ENCODE measurements around the gene DUSP16. TPM values are rescaled to one million over a fixed set of nuclear protein-coding genes. Genes with fewer than 3 reads are reported as not detected.
"Not testable (repeated sequence)": the region's sequence is repeated elsewhere in the genome, so short reads cannot be mapped to it uniquely, and the experiment has no call there.

Gene DUSP16
- total RNA-seq, 3 donors from 2014 or later (not counting 1 experiment from before 2014, with no cell fraction given), result 6.9 to 19.9 (median 10.0) TPM

GRCh38 chr12:12572659-12573058 lies 10.0 kb upstream of the DUSP16 start:
- Histone ChIP-seq H3K4me1 (ENCODE audit: control insufficient read depth, insufficient read depth, low read length) (no peaks in the 10 kb centered on the region), H3K27ac (ENCODE audit: low read length) (no peak overlapping the region), H3K4me3 (ENCODE audit: low read length) (no peak overlapping the region), H3K9me3 (ENCODE audit: control insufficient read depth, insufficient read depth, low read length) (no peaks in the 10 kb centered on the region), H3K27me3 (ENCODE audit: control insufficient read depth, insufficient read depth, low read length) (no peaks in the 10 kb centered on the region), H3K36me3 (ENCODE audit: control insufficient read depth, insufficient read depth, low read length) (no peaks in the 10 kb centered on the region)
- Mint-ChIP-seq H3K27ac (no peak overlapping the region), H3K36me3 (no peaks in the 10 kb centered on the region), H3K9me3 (no peaks in the 10 kb centered on the region), H3K4me3 (no peak overlapping the region), H3K4me1 (no peaks in the 10 kb centered on the region), H3K27me3 (ENCODE audit: low read depth in 2 of 2) (peaks cover 8 to 11% of the 10 kb centered on the region in 2 donors)
- TF ChIP-seq CTCF (IDR thresholded peaks at IDR 0.05), result no peak
- intact Hi-C loops (cut with micrococcal nuclease), result no loop called here
- ATAC-seq (no peak), DNase-seq (no peak)
- 93% methylated on average over 2 of the region's 3 CpGs for WGBS (ENCODE audit: insufficient coverage)

- H3K9me3 ChIP-seq (ENCODE audit: control insufficient read depth, insufficient read depth, low read length); H3K27me3 ChIP-seq (ENCODE audit: control insufficient read depth, insufficient read depth, low read length); H3K4me1 ChIP-seq (ENCODE audit: control insufficient read depth, insufficient read depth, low read length); H3K27ac Mint-ChIP-seq; H3K4me3 Mint-ChIP-seq; H3K9me3 Mint-ChIP-seq; ATAC-seq; H3K36me3 Mint-ChIP-seq; intact Hi-C loops (cut with micrococcal nuclease); H3K36me3 ChIP-seq (ENCODE audit: control insufficient read depth, insufficient read depth, low read length); H3K27me3 Mint-ChIP-seq (ENCODE audit: low read depth in 2 of 2); H3K27ac ChIP-seq (ENCODE audit: low read length); H3K4me3 ChIP-seq (ENCODE audit: low read length); H3K4me1 Mint-ChIP-seq; DNase-seq: not testable (repeated sequence)
- 96% methylated on average over 19 of the region's 32 CpGs for whole genome bisulfite sequencing (ENCODE audit: insufficient coverage)
These were observed 3.3 kb upstream of the DUSP16 start for GRCh38 chr12:12565971-12566370.

GRCh38 chr12:12564911-12565310 lies 2.2 kb upstream of the DUSP16 start:
- no peak for ATAC-seq
- Histone ChIP-seq H3K36me3 (ENCODE audit: control insufficient read depth, insufficient read depth, low read length) (no peaks in the 10 kb centered on the region), H3K27me3 (ENCODE audit: control insufficient read depth, insufficient read depth, low read length) (no peaks in the 10 kb centered on the region), H3K4me3 (ENCODE audit: low read length) (no peak overlapping the region), H3K27ac (ENCODE audit: low read length) (no peak overlapping the region), H3K4me1 (ENCODE audit: control insufficient read depth, insufficient read depth, low read length) (peaks cover 10% of the 10 kb centered on the region), H3K9me3 (ENCODE audit: control insufficient read depth, insufficient read depth, low read length) (no peaks in the 10 kb centered on the region)
- Mint-ChIP-seq H3K27me3 (ENCODE audit: low read depth in 2 of 2) (peaks cover 3 to 5% of the 10 kb centered on the region in 2 donors), H3K4me1 (peaks cover 10 to 13% of the 10 kb centered on the region in 2 donors), H3K27ac (no peak overlapping the region), H3K9me3 (no peaks in the 10 kb centered on the region), H3K36me3 (no peaks in the 10 kb centered on the region), H3K4me3 (no peak overlapping the region)
- DNase-seq, result no peak
- intact Hi-C loops (cut with micrococcal nuclease), result loop anchor here (1.0 to 5.0 kb wide), 4 partner anchors 123 to 208 kb away; partner anchors contain the start of genes BORCS5 and CDKN1B
- TF ChIP-seq CTCF (IDR thresholded peaks at IDR 0.05), result no peak
- 95% methylated on average over 1 of the region's 1 CpG for WGBS (ENCODE audit: insufficient coverage)

GRCh38 chr12:12563290-12563928 lies 746 bp upstream of the DUSP16 start:
- no peaks in the 10 kb centered on the region for H3K36me3 Mint-ChIP-seq
- H3K27ac Mint-ChIP-seq, result peak overlapping the region; percentile 90 to 96
- intact Hi-C loops (cut with micrococcal nuclease), result loop anchor here (1.0 to 5.0 kb wide), 4 partner anchors 121 to 206 kb away; partner anchors contain the start of genes BORCS5 and CDKN1B
- H3K36me3 ChIP-seq (ENCODE audit: control insufficient read depth, insufficient read depth, low read length), result no peaks in the 10 kb centered on the region
- DNase-seq, result no peak
- no peak for ATAC-seq
- peak overlapping the region; percentile 67 for H3K4me3 ChIP-seq (ENCODE audit: low read length)
- no peak for TF ChIP-seq CTCF (IDR thresholded peaks at IDR 0.05)
- H3K27ac ChIP-seq (ENCODE audit: low read length), result peak overlapping the region; percentile 88
- peaks cover 10 to 13% of the 10 kb centered on the region in 2 donors for H3K4me1 Mint-ChIP-seq
- H3K4me1 ChIP-seq (ENCODE audit: control insufficient read depth, insufficient read depth, low read length), result peaks cover 10% of the 10 kb centered on the region
- H3K9me3 Mint-ChIP-seq, result no peaks in the 10 kb centered on the region
- H3K27me3 Mint-ChIP-seq (ENCODE audit: low read depth in 2 of 2), result peaks cover 0 to 3% of the 10 kb centered on the region in 2 donors
- 82% methylated on average over 7 of the region's 11 CpGs for WGBS (ENCODE audit: insufficient coverage)
- H3K9me3 ChIP-seq (ENCODE audit: control insufficient read depth, insufficient read depth, low read length), result no peaks in the 10 kb centered on the region
- no peaks in the 10 kb centered on the region for H3K27me3 ChIP-seq (ENCODE audit: control insufficient read depth, insufficient read depth, low read length)
- H3K4me3 Mint-ChIP-seq, result peak overlapping the region; percentile 88
